GM12873 (cell line): ENCODE data around the gene PBX4.

Experiments
- CTCF ChIP-seq: IDR thresholded peaks from 2 replicates; pipeline ENCODE4 v1.5.1; 2012; ENCODE audit warnings: low read depth, mild to moderate bottlenecking, moderate library complexity, low read length, control low read depth; ENCODE audit not compliant: insufficient read depth; ENCODE audit errors: missing control alignments

Gene PBX4

GRCh38 chr19:19653597-19654147 is 35.2 kb upstream of the PBX4 start:
- TF ChIP-seq CTCF: no peak

DNA sequence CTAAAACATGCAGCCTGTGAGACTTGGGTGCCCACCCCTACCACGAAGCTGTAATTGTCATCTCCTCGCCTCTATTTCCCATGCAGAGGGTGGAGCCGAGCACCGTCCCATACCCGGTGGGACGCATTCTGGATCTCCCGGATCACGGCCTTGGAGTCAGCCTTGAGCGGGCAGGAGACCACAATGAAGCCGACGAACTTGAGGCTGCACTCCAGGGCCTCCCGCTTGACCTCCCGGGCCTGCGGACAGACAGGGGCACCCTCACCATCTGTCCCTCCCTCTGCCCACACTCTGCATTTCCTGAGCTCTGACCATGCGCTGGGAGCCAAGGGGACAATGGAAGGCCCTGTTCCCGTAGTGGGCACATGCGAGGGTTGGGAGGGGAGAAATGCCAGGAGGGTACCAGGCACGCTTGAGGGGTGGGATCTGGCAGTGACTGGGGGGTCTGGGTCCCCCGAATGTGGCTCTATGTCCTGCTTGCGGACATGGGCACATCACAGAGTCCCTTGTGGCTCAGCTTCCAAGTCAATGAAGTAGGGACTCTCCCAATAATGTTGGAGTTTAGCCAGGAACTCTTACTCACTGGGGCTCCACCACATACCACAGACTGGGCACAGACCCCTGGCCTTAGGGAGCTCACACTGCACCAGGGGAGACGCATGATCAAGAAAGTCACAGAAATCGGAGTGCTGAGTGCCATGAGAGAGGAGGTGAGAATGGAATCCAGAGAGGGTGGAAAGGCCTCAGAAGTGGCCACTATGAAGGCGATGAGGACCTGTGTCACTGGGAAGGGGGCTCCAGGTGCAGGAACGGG is 34.2 kb upstream of the PBX4 start:
- no peak for TF ChIP-seq CTCF

GRCh38 chr19:19651076-19651475 is 32.6 kb upstream of the PBX4 start:
- no peak for TF ChIP-seq CTCF

DNA sequence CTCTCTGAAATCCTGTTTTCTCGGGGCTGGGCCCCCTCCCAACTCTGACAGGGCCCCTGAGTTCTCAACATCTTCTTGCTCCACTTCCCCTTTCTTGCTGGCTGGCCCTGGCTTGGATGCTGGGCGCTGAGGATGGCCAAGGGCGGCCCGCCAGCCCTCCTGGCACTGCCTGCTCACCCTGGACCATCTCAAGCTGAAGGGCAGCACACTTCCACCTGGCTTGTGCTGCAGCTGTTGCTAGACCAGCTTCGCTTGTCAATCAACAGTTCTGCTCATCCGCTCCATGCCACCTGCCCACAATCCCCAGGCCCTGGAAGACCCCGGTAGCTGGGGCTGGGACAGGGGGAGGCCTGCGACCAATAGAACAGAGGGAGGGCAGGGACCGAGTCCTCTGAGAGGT is 31.8 kb upstream of the PBX4 start:
- no peak for TF ChIP-seq CTCF

GRCh38 chr19:19649580-19649995 is 31.1 kb upstream of the PBX4 start:
- TF ChIP-seq CTCF: no peak

- TF ChIP-seq CTCF: no peak
Observed at GRCh38 chr19:19649155-19649554, 30.7 kb upstream of the PBX4 start.

DNA sequence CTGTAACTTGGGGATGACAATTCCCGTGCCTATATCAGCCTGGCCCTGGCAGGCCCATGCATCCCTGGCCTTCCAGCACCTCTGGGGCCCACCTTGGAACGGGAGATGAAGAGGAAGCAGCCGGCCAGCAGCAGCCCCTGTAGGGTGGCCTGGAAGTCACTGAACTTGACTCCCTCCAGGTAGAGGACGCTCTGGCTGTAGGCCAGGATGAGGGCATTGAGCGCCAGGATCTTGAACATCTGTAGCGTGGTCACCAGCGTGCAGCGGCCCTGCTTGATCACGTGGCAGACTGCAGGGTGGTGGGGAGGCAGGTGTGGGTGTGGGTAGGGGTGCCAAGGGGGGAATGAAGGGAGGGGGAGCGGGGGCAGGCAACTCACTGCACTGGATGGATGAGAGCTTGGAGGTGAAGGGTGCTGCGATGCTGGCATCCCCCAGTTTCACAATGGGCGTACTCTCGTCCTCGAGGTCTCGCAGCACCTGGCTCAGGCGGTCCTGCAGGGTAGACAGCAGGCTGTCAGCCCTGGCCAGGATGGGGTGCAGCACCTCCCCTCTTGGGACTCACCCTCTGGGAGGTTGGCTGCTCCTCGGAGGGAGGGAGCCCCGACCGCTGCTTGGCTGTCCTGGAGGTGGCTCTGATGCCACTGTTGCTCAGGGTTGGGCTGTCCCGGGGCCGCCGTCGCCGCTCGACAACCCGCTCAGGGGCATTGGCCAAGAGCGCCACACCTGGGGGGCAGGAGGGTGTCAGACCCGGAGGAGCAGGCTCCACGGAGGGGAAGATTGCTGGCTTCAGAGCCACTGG is 28.7 kb upstream of the PBX4 start:
- TF ChIP-seq CTCF: no peak
